Stimulated activated naive CD8-positive, alpha-beta T cell treated with anti-CD3 and anti-CD28 coated beads, Interleukin-15, Interleukin-2, amounts not matched to agents 100 U/mL and 50 U/mL, for 24 hours (primary cell): ENCODE results near the gene PPIG.
"Not testable (repeated sequence)": the region's sequence is repeated elsewhere in the genome, so short reads cannot be mapped to it uniquely, and the experiment has no call there.

Experiments used
- ATAC-seq: fragments of 150-1000 bp; cut with Tn5 transposase; one replicate; pipeline ENCODE4 v1.10.0; 2021
- DNase-seq: peaks from one replicate; pipeline ENCODE4 v3.0.0; 2021

PPIG gene

GRCh38 chr2:169664600-169664977, 80.4 kb downstream of the PPIG start:
- no peak for DNase-seq
- ATAC-seq = no peak

- DNase-seq (no peak), ATAC-seq (no peak)
Measured at GRCh38 chr2:169664978-169665930, 81.1 kb downstream of the PPIG start.

GRCh38 chr2:169667583-169667982, 83.4 kb downstream of the PPIG start:
- ATAC-seq = no peak
- DNase-seq = no peak

DNA sequence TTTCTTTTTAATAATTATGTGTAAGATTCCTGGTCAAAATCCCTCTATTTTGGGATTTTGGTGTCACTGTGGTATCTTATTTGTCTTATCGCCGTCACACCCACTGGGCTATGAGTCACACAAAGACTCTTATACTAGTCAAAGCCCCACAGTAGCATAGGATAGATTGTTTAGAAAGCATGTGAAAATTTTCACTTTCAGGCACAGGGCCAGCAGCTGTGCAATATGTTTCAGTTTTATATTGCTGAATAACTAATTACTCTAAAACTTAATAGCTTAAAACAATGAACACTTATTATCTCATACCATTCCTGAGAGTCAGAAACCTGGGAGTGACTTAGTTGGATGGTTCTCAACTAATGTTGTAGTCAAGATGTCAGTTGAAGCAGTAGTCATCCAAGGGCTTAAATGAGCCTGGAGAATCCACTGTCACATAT, 86.1 kb downstream of the PPIG start:
- DNase-seq = no peak

GRCh38 chr2:169670937-169671336, 86.8 kb downstream of the PPIG start:
- ATAC-seq = no peak

More for the DNA sequence above, 86.1 kb downstream of the PPIG start:
- no peak for ATAC-seq

DNA sequence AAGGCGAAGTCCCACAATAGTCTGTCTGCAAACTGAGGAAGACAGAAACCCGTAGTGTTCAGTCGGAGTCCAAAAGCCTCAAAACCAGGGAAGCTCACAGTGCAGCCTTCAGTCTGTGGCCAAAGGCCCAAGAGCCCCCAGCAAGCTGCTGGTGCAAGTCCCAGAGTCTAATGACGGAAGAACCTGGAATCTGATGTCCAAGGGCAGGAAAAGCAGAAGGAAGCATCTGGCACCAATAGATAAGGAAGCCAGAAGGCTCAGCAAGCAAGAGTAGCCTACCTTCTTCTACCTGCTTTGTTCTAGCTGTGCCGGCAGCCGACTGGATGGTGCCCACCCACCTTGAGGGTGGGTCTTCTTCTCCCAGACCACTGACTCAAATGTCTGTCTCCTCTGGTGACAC, 88.3 kb downstream of the PPIG start:
- ATAC-seq = no peak
- no peak for DNase-seq

More at GRCh38 chr2:169670937-169671336, 86.8 kb downstream of the PPIG start:
- no peak for DNase-seq

DNA sequence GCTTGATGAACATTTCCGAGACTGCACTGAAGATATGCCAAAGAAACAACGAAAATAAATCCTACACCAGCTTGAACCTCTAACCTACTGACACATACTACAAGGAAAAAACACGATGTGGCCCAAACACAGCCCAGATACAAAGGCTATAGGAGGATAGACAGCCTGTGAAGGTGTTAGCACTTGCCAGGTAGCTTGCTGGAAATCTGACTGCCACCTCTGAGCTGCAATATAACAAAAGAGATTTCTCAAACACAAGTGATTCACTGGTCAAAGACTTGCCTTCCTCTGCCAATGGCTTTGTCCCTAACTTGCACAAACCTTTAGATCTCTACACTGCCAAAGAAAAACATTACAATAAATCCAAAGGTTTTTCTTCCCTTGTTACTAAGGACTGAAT, 89.0 kb downstream of the PPIG start:
- DNase-seq (no peak), ATAC-seq (no peak)

DNA sequence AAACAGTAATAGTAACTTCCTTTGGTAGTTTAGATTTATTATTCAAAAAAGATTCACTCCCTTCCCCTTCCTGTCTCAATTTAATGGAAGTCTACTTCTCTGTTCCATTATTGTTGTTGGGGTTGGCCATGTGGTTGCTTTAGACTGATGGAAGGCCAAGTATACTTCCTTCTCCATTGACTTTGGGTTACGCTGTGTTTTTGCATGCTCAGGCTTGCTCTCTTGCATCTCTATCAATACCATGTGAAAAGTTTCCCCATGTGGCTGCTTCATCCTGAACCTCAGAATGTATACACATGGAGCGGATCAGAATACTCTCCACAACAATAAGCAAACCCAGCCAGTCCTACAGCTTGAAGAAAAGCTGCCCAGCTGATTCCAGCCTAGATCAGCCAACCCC, 89.8 kb downstream of the PPIG start:
- ATAC-seq = no peak

GRCh38 chr2:169676357-169676756, 92.2 kb downstream of the PPIG start:
- no peak for ATAC-seq
- DNase-seq = no peak

More for the DNA sequence above, 89.8 kb downstream of the PPIG start:
- no peak for DNase-seq

DNA sequence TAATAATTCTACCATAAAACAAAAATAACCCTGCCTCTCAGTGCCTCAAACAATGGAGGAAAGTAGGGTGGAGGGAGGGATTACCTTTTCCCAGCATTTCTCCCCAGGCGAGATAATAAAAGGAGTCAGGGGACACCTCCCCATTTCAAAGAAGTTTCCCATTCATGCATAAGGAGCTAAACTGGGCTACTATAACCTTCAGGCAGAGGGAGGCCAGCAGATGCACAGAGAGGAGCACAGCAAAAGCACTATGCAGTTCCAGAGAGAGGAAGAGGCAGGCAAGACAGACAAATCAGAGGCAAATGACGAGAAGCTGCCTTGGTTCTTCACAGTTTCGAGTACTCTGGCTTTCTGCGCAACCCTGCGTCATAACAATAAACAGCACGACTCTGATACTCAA, 92.7 kb downstream of the PPIG start:
- ATAC-seq (no peak), DNase-seq (no peak)

GRCh38 chr2:169683054-169683424, 98.9 kb downstream of the PPIG start:
- ATAC-seq = peak; percentile 90

DNA sequence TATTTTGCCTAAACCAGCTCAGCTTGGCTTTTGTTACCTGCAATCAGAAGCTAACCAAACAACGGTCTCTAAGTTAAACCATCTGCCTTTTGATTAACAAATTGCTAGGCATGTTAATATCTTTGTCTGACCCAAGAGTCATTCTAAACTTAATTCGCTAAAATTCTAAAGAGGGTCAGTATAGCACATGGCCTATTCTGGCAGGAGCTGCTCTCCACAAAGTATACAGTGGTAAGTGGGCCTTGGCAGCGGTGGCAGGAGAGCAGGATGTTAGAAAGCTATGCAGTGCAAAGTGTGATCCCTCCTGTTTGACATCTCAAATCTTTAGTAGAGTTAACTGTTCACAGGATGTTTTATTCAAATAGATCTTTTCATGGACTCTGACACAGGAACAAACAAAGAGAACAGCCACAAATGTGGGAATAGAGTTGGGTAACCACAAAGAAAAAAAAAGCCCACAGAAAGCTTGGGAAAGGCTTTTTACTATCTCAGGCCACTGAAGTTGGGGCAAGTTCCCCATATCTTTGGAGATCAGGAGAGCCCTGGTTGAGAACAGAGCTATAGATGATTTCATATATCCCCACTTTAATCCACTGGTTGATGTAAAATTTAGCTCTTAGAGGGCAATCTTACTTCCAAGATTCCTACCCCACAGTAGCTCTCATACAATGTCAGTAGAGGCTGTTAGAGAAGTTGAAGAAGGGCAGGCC, 99.4 kb downstream of the PPIG start:
- DNase-seq = no peak
- peak; percentile 38 for ATAC-seq

More at GRCh38 chr2:169683054-169683424, 98.9 kb downstream of the PPIG start:
- DNase-seq = no peak

DNA sequence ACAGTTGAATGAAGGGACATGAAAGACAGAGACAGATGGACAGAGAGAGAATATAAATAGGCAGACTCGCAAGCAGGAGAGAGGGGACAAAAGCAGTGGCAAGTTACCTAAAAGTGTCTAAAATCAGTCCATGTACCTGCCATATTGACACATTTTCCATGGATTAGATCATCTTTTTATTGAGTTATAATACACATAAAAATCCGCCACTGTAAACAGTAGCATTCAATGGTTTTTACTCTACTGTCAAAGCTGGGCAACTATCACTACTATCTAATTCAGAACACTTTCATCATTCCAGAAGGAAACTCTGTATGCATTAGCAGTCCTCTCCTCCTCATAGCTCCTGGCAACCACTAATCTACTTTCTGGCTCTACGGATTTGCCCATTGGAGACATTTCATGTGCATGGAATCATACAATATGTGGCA, 100.0 kb downstream of the PPIG start:
- DNase-seq = no peak
- ATAC-seq = no peak

DNA sequence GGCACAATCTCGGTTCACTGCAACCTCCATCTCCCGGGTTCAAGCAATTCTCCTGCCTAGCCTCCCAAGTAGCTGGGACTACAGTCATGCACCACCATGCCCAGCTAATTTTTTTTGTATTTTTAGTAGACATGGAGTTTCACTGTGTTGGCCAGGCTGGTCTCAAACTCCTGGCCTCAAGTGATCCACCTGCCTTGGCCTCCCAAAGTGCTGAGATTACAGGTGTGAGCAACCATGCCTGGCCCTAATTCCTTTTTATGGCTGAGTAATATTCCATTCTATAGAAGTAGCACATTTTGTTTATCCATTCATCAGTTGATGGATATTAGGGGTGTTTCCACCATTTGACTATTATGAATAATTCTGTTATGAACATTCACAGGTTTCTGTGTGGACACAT, 100.6 kb downstream of the PPIG start:
- not testable (repeated sequence) for ATAC-seq, DNase-seq

GRCh38 chr2:169686825-169687224, 102.7 kb downstream of the PPIG start:
- not testable (repeated sequence) for DNase-seq, ATAC-seq

- DNase-seq, ATAC-seq: not testable (repeated sequence)
Measured at GRCh38 chr2:169687943-169688342, 103.8 kb downstream of the PPIG start.

GRCh38 chr2:169690958-169691357, 106.8 kb downstream of the PPIG start:
- ATAC-seq = no peak

More at GRCh38 chr2:169690958-169691357, 106.8 kb downstream of the PPIG start:
- no peak for DNase-seq
